GM12875 (cell line): ENCODE measurements around the gene CAPN1.

Experiments
- H3K4me3 ChIP-seq: one replicate; pipeline ENCODE4 v1.5.1; 2011; ENCODE audit warnings: low read depth, low read length, control low read depth
- TF ChIP-seq, protein P1 (sequence below): IDR thresholded peaks from 2 replicates; pipeline ENCODE4 v1.5.1; 2011; ENCODE audit warnings: low read depth, mild to moderate bottlenecking, control low read depth, inconsistent platforms, low read length, moderate library complexity, borderline replicate concordance; ENCODE audit not compliant: insufficient read depth

CAPN1 gene

DNA sequence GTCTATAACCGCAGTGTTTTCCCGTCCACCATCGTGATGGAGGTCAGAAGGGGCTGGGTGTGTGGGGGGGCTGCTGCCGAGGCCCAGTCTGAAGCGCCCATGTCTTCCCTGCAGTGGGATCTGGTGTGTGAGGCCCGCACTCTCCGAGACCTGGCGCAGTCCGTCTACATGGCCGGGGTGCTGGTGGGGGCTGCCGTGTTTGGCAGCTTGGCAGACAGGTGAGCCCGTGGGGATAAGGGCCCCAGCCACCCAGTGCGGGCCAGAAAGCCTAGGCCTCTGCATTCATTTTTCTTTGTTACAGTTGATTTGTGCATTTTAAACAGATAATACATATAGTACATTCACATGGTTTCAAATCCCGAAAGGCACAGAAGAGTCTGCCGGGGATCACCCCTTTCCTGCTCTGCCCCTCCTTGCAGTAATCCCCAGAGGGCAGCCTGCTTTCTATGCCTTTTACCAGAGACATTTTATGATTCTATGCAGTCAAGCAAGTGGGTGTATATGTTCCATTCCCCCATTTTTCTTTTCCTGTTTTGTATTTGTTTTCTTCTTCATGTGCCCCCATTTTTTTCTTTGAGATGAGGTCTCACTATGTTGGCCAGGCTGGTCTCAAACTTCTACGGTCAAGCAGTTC, 32.6 kb downstream of the CAPN1 start:
- no peak overlapping the region for H3K4me3 ChIP-seq
- TF ChIP-seq, protein P1, sequence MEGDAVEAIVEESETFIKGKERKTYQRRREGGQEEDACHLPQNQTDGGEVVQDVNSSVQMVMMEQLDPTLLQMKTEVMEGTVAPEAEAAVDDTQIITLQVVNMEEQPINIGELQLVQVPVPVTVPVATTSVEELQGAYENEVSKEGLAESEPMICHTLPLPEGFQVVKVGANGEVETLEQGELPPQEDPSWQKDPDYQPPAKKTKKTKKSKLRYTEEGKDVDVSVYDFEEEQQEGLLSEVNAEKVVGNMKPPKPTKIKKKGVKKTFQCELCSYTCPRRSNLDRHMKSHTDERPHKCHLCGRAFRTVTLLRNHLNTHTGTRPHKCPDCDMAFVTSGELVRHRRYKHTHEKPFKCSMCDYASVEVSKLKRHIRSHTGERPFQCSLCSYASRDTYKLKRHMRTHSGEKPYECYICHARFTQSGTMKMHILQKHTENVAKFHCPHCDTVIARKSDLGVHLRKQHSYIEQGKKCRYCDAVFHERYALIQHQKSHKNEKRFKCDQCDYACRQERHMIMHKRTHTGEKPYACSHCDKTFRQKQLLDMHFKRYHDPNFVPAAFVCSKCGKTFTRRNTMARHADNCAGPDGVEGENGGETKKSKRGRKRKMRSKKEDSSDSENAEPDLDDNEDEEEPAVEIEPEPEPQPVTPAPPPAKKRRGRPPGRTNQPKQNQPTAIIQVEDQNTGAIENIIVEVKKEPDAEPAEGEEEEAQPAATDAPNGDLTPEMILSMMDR, result no peak

DNA sequence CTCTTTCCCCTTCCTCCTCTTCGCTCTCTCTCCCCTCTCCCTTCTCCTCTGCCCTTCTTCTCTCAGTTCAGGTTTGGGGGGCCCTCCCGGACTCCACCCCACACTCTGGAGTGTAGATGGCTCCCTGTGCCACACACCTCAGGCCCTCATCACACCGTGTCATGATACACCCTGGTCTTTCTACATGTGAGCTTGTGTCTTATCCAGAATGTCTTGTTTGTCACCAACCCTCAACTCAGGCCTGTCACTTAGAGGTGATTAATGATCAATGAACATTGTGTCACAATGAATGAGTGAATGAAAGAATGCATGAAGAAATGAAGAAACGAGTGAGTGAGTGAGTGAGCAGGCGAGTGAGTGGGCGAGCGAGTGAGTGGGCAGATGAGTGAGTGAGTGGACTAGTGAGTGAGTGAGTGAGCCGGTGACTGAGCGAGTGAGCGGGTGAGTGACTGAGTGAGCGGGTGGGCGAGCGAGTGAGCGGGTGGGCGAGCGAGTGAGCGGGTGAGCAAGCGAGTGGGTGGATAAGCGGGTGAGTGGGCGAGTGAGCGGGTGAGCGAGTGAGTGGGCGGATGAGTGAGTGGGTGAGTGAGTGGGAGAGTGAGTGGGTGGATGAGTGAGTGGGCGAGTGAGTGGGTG, 33.8 kb downstream of the CAPN1 start:
- H3K4me3 ChIP-seq, result no peak overlapping the region
- TF ChIP-seq, protein P1, result no peak

DNA sequence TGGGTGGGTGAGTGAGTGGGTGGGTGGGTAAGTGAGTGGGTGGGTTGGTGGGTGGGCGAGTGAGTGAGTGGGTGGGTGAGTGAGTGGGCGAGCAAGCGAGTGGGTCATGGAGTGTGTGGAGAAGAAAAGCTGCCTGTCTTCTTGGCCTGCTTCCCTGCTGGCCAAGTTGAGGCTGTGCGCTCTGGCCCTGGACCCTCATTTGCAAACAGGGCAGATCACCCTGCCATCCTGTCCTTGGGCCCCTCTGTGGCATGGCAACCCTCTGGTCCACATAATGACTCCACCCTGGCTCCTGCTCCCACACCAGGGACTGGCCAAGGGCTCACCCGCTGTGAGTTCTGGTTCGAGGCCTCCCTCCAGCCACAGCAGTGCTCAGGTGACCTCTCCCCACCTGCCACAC, 35.1 kb downstream of the CAPN1 start:
- no peak overlapping the region for H3K4me3 ChIP-seq
- TF ChIP-seq, protein P1, result no peak

DNA sequence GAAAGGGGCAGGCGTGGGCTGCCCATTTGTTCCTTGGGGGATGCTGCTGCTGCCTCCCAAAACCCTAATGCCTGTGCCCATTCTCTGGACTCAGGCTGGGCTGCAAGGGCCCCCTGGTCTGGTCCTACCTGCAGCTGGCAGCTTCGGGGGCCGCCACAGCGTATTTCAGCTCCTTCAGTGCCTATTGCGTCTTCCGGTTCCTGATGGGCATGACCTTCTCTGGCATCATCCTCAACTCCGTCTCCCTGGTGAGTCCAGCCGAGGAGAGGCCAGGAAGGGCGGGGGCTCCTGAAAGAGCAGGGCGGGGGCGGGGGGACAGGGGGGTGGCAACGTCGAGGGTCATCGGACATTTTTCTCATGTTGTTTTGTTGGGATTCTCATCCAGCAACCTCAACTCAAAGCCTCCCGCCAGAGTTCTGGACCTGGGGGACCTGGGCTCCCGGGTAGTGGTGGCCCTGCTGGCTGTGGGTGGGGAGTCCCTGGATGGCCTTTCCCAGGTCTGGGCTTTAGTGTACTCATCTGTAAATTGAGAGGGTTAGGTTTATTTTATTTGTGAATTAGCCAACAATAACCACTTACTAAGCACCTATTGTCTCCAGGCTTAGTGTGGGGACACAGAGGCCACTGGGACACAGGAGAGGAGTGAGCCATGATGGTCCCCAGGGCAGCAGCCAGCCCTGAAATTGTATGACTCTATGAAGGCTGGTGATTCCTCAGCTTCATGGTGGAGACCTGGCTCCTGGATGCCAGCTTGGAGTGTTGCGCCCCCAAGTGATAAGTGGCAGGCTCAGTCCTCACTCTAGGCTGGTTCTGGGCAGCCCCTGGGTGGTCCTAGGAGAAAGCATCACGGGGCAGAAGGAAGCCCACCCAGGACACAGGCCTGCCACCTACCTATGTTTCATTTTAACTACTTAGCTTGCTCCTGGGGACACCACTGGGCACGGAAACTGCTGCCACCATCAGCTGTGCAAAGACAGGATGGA, 36.0 kb downstream of the CAPN1 start:
- TF ChIP-seq, protein P1, result no peak
- no peak overlapping the region for H3K4me3 ChIP-seq

DNA sequence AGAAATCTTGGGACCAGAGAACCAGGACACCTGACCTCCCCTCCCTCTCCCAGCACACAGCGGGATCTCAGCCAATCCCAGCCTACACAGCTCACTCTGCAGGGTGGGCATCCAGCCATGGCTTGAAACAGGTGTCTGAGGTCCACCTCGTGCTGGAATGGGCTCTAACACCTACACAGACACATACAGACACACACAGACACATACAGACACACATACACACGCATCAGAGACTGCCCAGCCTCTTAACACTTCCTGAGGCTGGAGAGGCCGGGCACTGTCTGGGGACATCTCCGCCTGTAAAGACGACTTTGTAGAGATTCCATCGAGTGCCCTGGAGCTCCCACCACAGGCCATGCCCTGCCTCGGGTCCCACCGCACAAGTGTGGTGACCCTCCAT, 36.7 kb downstream of the CAPN1 start:
- TF ChIP-seq, protein P1, result no peak
- no peak overlapping the region for H3K4me3 ChIP-seq

DNA sequence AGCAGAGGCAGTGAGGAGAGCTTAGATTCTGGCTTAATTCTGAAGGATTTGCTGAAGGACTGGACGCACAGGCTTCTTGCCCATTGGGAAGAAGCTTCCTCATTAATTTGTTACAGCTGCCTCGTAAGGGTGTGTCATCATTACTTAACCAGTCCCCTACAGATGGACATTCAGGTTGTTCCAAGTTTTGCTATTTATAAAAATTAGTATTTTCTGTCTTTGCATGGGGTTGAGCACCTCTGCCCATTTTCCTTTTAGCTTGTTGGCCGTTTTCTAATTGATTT, 38.1 kb downstream of the CAPN1 start:
- TF ChIP-seq, protein P1, result no peak
- H3K4me3 ChIP-seq, result no peak overlapping the region

DNA sequence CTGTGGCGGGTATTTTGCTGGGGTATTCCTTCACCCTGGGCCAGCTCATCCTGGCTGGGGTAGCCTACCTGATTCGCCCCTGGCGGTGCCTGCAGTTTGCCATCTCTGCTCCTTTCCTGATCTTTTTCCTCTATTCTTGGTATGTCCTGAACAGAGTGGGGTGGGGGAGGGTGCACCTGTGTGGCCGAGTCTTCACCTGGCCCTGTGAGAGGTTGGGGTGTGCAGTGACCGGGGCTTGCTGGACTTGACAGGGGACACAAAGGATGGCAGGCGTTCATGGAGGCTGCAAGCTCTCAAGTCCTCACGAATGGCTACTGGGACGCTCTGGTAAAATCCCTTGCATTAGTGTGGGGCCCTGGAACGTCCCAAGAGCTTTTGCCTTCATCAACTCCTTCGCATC, 39.3 kb downstream of the CAPN1 start:
- TF ChIP-seq, protein P1, result no peak
- no peak overlapping the region for H3K4me3 ChIP-seq
